GM23338 (cell line): ENCODE data around the gene SPTLC2. TPM values are rescaled to one million over a fixed set of nuclear protein-coding genes. Genes with fewer than 3 reads are reported as not detected.

Source experiments
- ATAC-seq: fragments of 200-7000 bp; cut with Tn5 transposase; 3 replicates; pipeline ENCODE4 v1.9.1; 2020
- DNase-seq: peaks from one replicate; pipeline ENCODE4 v3.0.0-alpha.2; 2015; ENCODE audit warnings: low spot score
- H2AFZ ChIP-seq: fragments of 200-600 bp; sonication (generic); 2 replicates; pipeline ENCODE4 v1.8.0; 2016; ENCODE audit warnings: antibody characterized with exemption, mild to moderate bottlenecking, moderate library complexity
- H3F3A ChIP-seq: fragments of 200-600 bp; sonication (generic); replicated peaks from 2 replicates; pipeline ENCODE4 v1.8.0; 2017; ENCODE audit warnings: antibody characterized with exemption, mixed run types, low read depth
- H3K27ac ChIP-seq: fragments of 200-600 bp; sonication (generic); 2 replicates; pipeline ENCODE4 v1.6.1; 2016; ENCODE audit warnings: low read depth
- H3K27me3 ChIP-seq: fragments of 200-600 bp; sonication (generic); 2 replicates; pipeline ENCODE4 v1.8.0; 2016; ENCODE audit warnings: mild to moderate bottlenecking, mixed run types, moderate library complexity; ENCODE audit not compliant: insufficient read depth
- H3K36me3 ChIP-seq: fragments of 200-600 bp; sonication (generic); 2 replicates; pipeline ENCODE4 v1.8.0; 2016; ENCODE audit warnings: mild to moderate bottlenecking; ENCODE audit not compliant: insufficient read depth
- H3K4me1 ChIP-seq: fragments of 200-600 bp; sonication (generic); 2 replicates; pipeline ENCODE4 v1.8.0; 2016; ENCODE audit warnings: mild to moderate bottlenecking, moderate library complexity; ENCODE audit not compliant: insufficient read depth
- H3K4me2 ChIP-seq: fragments of 200-600 bp; sonication (generic); 2 replicates; pipeline ENCODE4 v1.7.1; 2017; ENCODE audit warnings: mixed run types
- H3K4me3 ChIP-seq: fragments of 200-600 bp; sonication (generic); 2 replicates; pipeline ENCODE4 v1.6.1; 2016; ENCODE audit warnings: mixed run types
- H3K79me2 ChIP-seq: fragments of 200-600 bp; sonication (generic); replicated peaks from 2 replicates; pipeline ENCODE4 v1.8.0; 2017; ENCODE audit warnings: mild to moderate bottlenecking; ENCODE audit not compliant: insufficient read depth
- H3K9me2 ChIP-seq: fragments of 200-600 bp; sonication (generic); 2 replicates; pipeline ENCODE4 v1.8.0; 2017; ENCODE audit not compliant: insufficient read depth
- H4K20me1 ChIP-seq: fragments of 200-600 bp; sonication (generic); replicated peaks from 2 replicates; pipeline ENCODE4 v1.8.0; 2017; ENCODE audit warnings: mild to moderate bottlenecking; ENCODE audit not compliant: insufficient read depth
- H3K27ac Mint-ChIP-seq: 2 replicates; pipeline ENCODE4 v1.8.0; 2020; ENCODE audit warnings: inconsistent platforms, mild to moderate bottlenecking, moderate library complexity, mixed read lengths
- H3K27me3 Mint-ChIP-seq: 3 replicates; pipeline ENCODE4 v1.8.0; 2022; ENCODE audit warnings: low read depth, mild to moderate bottlenecking, moderate library complexity, mixed read lengths, inconsistent platforms; ENCODE audit not compliant: insufficient read depth, poor library complexity
- H3K36me3 Mint-ChIP-seq: 3 replicates; pipeline ENCODE4 v1.8.0; 2021; ENCODE audit warnings: low read depth, mild to moderate bottlenecking, inconsistent platforms, moderate library complexity, mixed read lengths
- H3K4me1 Mint-ChIP-seq: 3 replicates; pipeline ENCODE4 v1.8.0; 2020; ENCODE audit warnings: mild to moderate bottlenecking, inconsistent platforms, mixed read lengths
- H3K4me3 Mint-ChIP-seq: 3 replicates; pipeline ENCODE4 v1.8.0; 2021; ENCODE audit warnings: moderate library complexity, mild to moderate bottlenecking, inconsistent platforms, mixed read lengths
- H3K9me3 Mint-ChIP-seq: 3 replicates; pipeline ENCODE4 v1.8.0; 2020; ENCODE audit warnings: moderate library complexity, mild to moderate bottlenecking, inconsistent platforms, mixed read lengths
- EZH2phosphoT487 ChIP-seq: fragments of 200-600 bp; sonication (generic); IDR thresholded peaks from one replicate; pipeline ENCODE4 v1.8.1; 2018; ENCODE audit warnings: antibody characterized with exemption; ENCODE audit not compliant: unreplicated experiment
- JUNB ChIP-seq: IDR thresholded peaks from one replicate; pipeline ENCODE4 v1.6.1; 2016; ENCODE audit warnings: antibody characterized with exemption; ENCODE audit not compliant: unreplicated experiment
- POLR2AphosphoS5 ChIP-seq: IDR thresholded peaks from 2 replicates; pipeline ENCODE4 v1.6.1; 2016; ENCODE audit warnings: antibody characterized with exemption, low read depth
- ZNF462 ChIP-seq: fragments of 250-450 bp; sonication (Bioruptor Pico); IDR thresholded peaks from 2 replicates; pipeline ENCODE4 v1.5.0; 2020; ENCODE audit warnings: mild to moderate bottlenecking, moderate library complexity
- polyA plus RNA-seq: library from polyadenylated mRNA; unstranded; fragments of >200 nt; fragmentation: Nextera tagmentation; extraction: Ambion mirVana; gene quantifications from 2 replicates; pipeline ENCODE4 v1.2.1, GENCODE V29; 2016
- total RNA-seq: library from RNA; depleted of rRNA; stranded (reverse); fragments of >200 nt; shearing (Covaris generic); gene quantifications from 2 replicates; pipeline ENCODE4 v1.2.3, GENCODE V29; 2014
- TF ChIP-seq, protein P1 (sequence below): IDR thresholded peaks from one replicate; pipeline ENCODE4 v1.6.1; 2018; ENCODE audit warnings: antibody characterized with exemption; ENCODE audit not compliant: unreplicated experiment
- TF ChIP-seq, protein P2 (sequence below), 2 experiments: fragments of 200-600 bp in 1 of 2; sonication (generic) in 1 of 2; conservative IDR thresholded peaks; 2 replicates each; pipeline versions ENCODE4 v1.5.1 to v1.6.1; 2016 to 2017; ENCODE audit warnings: antibody characterized with exemption in 2 of 2, low read depth in 2 of 2, mild to moderate bottlenecking in 2 of 2, moderate library complexity in 1 of 2
- TF ChIP-seq, protein P3 (sequence below): IDR thresholded peaks from 2 replicates; pipeline ENCODE4 v1.6.1; 2016; ENCODE audit warnings: antibody characterized with exemption

The SPTLC2 gene
- total and polyA plus RNA-seq, 2 experiments from 2014 or later = 22.3 to 38.9 TPM

GRCh38 chr14:77657280-77657679 lies 40.8 kb upstream of the SPTLC2 start (continued):
- TF ChIP-seq, protein P1, sequence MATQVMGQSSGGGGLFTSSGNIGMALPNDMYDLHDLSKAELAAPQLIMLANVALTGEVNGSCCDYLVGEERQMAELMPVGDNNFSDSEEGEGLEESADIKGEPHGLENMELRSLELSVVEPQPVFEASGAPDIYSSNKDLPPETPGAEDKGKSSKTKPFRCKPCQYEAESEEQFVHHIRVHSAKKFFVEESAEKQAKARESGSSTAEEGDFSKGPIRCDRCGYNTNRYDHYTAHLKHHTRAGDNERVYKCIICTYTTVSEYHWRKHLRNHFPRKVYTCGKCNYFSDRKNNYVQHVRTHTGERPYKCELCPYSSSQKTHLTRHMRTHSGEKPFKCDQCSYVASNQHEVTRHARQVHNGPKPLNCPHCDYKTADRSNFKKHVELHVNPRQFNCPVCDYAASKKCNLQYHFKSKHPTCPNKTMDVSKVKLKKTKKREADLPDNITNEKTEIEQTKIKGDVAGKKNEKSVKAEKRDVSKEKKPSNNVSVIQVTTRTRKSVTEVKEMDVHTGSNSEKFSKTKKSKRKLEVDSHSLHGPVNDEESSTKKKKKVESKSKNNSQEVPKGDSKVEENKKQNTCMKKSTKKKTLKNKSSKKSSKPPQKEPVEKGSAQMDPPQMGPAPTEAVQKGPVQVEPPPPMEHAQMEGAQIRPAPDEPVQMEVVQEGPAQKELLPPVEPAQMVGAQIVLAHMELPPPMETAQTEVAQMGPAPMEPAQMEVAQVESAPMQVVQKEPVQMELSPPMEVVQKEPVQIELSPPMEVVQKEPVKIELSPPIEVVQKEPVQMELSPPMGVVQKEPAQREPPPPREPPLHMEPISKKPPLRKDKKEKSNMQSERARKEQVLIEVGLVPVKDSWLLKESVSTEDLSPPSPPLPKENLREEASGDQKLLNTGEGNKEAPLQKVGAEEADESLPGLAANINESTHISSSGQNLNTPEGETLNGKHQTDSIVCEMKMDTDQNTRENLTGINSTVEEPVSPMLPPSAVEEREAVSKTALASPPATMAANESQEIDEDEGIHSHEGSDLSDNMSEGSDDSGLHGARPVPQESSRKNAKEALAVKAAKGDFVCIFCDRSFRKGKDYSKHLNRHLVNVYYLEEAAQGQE = no peak
- TF ChIP-seq, protein P2, sequence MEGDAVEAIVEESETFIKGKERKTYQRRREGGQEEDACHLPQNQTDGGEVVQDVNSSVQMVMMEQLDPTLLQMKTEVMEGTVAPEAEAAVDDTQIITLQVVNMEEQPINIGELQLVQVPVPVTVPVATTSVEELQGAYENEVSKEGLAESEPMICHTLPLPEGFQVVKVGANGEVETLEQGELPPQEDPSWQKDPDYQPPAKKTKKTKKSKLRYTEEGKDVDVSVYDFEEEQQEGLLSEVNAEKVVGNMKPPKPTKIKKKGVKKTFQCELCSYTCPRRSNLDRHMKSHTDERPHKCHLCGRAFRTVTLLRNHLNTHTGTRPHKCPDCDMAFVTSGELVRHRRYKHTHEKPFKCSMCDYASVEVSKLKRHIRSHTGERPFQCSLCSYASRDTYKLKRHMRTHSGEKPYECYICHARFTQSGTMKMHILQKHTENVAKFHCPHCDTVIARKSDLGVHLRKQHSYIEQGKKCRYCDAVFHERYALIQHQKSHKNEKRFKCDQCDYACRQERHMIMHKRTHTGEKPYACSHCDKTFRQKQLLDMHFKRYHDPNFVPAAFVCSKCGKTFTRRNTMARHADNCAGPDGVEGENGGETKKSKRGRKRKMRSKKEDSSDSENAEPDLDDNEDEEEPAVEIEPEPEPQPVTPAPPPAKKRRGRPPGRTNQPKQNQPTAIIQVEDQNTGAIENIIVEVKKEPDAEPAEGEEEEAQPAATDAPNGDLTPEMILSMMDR (conservative IDR thresholded peaks at IDR 0.05; ENCODE audit: low read depth in 2 of 2) = no peak

DNA sequence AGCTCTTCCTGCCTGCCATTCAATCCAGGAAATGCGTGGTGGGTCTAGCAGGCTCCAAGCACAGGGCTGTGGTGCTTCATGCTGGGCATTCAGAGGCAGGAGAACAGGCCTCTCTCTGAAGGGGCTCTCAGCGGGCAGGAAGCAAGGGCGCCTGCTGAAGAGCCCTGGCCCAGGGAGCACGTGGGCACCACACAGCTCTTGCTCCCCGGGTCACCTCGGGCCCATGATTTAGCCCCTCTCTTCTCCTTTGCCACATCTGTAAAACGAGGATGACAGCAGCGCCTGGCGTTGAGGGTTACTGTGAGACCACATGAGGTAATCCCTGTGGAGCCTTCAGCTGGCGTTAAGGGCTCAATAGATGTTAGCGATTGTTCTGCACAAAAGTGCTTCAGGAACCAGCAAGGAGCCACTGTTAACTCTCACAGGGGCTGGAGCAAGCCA lies 37.6 kb upstream of the SPTLC2 start:
- Histone ChIP-seq H3K4me2 (no peak overlapping the region), H3K27me3 (no peaks in the 10 kb centered on the region), H3K4me3 (no peak overlapping the region), H3K9me2 (no peaks in the 10 kb centered on the region), H3K79me2 (no peaks in the 10 kb centered on the region), H3K36me3 (no peaks in the 10 kb centered on the region), H3F3A (no peaks in the 10 kb centered on the region), H2AFZ (peak overlapping the region; percentile 95), H4K20me1 (no peaks in the 10 kb centered on the region), H3K4me1 (no peaks in the 10 kb centered on the region; the same call in 1 of the 2 replicates), H3K27ac (no peak overlapping the region)
- TF ChIP-seq, protein P3, sequence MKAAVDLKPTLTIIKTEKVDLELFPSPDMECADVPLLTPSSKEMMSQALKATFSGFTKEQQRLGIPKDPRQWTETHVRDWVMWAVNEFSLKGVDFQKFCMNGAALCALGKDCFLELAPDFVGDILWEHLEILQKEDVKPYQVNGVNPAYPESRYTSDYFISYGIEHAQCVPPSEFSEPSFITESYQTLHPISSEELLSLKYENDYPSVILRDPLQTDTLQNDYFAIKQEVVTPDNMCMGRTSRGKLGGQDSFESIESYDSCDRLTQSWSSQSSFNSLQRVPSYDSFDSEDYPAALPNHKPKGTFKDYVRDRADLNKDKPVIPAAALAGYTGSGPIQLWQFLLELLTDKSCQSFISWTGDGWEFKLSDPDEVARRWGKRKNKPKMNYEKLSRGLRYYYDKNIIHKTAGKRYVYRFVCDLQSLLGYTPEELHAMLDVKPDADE = no peak
- TF ChIP-seq JUNB = no peak
- TF ChIP-seq, protein P1 = no peak
- no peak for TF ChIP-seq ZNF462 (CRISPR knock-in tag)
- TF ChIP-seq POLR2AphosphoS5 = no peak
- no peak for TF ChIP-seq EZH2phosphoT487
- Mint-ChIP-seq H3K36me3 (no peaks in the 10 kb centered on the region), H3K4me1 (peaks cover 16% of the 10 kb centered on the region), H3K9me3 (peaks cover 5% of the 10 kb centered on the region; the same call in 2 of the 3 replicates), H3K4me3 (no peak overlapping the region), H3K27me3 (peaks cover 10% of the 10 kb centered on the region), H3K27ac (no peak overlapping the region)
- no peak for DNase-seq
- ATAC-seq = peak; percentile 12
